Thoracic aorta (tissue), 2 donors: ENCODE data around the gene RAET1E. TPM values are rescaled to one million over a fixed set of nuclear protein-coding genes. Genes with fewer than 3 reads are reported as not detected.
"Not testable (repeated sequence)": the region's sequence is repeated elsewhere in the genome, so short reads cannot be mapped to it uniquely, and the experiment has no call there.

ENCODE experiments used
- ATAC-seq: fragments of 150-250 bp; one replicate; pipeline ENCODE4 v1.8.0; 2017; ENCODE audit warnings: low read depth; ENCODE audit not compliant: insufficient number of reproducible peaks, low FRiP score
- DNase-seq: peaks from one replicate; pipeline ENCODE4 v3.0.0-alpha.2; 2020; ENCODE audit warnings: low spot score
- H3K27ac ChIP-seq, 2 donors: fragments of 200-600 bp; sonication (generic); 1 replicate in 1 of 2; 2 replicates in 1 of 2; pipeline ENCODE4 v1.5.1; 2016; ENCODE audit warnings: mild to moderate bottlenecking in 2 of 2, moderate library complexity in 2 of 2
- H3K27me3 ChIP-seq: fragments of 200-600 bp; sonication (generic); replicated peaks from 2 replicates; pipeline ENCODE4 v1.6.0; 2016; ENCODE audit warnings: mild to moderate bottlenecking; ENCODE audit not compliant: insufficient read depth
- H3K36me3 ChIP-seq: fragments of 200-600 bp; sonication (generic); one replicate; pipeline ENCODE4 v1.5.1; 2016
- H3K4me1 ChIP-seq, 2 donors: fragments of 200-600 bp; sonication (generic); 1 replicate in 1 of 2; 2 replicates in 1 of 2; pipeline versions ENCODE4 v1.5.1 to v1.6.0; 2016; ENCODE audit warnings: low read depth in 2 of 2, mild to moderate bottlenecking in 1 of 2; ENCODE audit not compliant: control insufficient read depth in 1 of 2
- H3K4me3 ChIP-seq: fragments of 200-600 bp; sonication (generic); 2 replicates; pipeline ENCODE4 v1.5.1; 2016; ENCODE audit warnings: mild to moderate bottlenecking
- H3K9me3 ChIP-seq: fragments of 200-600 bp; sonication (generic); 2 replicates; pipeline ENCODE4 v1.5.1; 2016
- total RNA-seq, 2 donors: library from RNA; depleted of rRNA; stranded (reverse); fragments of >200 nt; gene quantifications; one replicate each; pipeline versions ENCODE4 v1.1.0 to v1.2.3, GENCODE V29; 2016
- TF ChIP-seq, protein P1 (sequence below): fragments of 200-600 bp; sonication (generic); IDR thresholded peaks from one replicate; pipeline ENCODE4 v1.5.1; 2019; ENCODE audit warnings: antibody characterized with exemption

The RAET1E gene
- total RNA-seq, 2 donors from 2014 or later: not detected

DNA sequence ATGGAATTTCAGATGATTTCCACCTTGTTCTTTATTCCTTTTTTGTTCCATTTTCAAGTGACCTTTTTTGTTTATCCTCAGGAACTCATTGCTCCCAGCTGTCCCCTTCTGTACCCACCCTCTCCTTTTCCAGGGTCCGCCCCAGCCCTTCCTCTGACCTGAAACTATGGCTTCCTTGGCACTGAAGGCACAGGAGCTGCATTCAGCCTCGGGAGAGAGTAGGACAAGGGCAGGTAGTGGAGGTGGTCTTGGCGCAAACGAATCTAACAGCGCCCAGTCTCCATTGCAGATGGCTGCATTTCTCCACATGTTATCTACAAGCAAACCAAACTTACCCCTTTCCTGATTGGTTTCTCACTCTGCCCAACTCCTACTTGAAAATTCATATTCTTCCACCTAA lies 35.1 kb upstream of the RAET1E start:
- H3K36me3 ChIP-seq: no peaks in the 10 kb centered on the region
- TF ChIP-seq, protein P1, sequence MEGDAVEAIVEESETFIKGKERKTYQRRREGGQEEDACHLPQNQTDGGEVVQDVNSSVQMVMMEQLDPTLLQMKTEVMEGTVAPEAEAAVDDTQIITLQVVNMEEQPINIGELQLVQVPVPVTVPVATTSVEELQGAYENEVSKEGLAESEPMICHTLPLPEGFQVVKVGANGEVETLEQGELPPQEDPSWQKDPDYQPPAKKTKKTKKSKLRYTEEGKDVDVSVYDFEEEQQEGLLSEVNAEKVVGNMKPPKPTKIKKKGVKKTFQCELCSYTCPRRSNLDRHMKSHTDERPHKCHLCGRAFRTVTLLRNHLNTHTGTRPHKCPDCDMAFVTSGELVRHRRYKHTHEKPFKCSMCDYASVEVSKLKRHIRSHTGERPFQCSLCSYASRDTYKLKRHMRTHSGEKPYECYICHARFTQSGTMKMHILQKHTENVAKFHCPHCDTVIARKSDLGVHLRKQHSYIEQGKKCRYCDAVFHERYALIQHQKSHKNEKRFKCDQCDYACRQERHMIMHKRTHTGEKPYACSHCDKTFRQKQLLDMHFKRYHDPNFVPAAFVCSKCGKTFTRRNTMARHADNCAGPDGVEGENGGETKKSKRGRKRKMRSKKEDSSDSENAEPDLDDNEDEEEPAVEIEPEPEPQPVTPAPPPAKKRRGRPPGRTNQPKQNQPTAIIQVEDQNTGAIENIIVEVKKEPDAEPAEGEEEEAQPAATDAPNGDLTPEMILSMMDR: no peak
- ATAC-seq (no peak), DNase-seq (no peak)
- H3K27me3 ChIP-seq: peaks cover 10% of the 10 kb centered on the region
- no peak overlapping the region for H3K27ac ChIP-seq
- H3K4me3 ChIP-seq: no peak overlapping the region
- H3K4me1 ChIP-seq: no peaks in the 10 kb centered on the region
- H3K9me3 ChIP-seq: no peaks in the 10 kb centered on the region

DNA sequence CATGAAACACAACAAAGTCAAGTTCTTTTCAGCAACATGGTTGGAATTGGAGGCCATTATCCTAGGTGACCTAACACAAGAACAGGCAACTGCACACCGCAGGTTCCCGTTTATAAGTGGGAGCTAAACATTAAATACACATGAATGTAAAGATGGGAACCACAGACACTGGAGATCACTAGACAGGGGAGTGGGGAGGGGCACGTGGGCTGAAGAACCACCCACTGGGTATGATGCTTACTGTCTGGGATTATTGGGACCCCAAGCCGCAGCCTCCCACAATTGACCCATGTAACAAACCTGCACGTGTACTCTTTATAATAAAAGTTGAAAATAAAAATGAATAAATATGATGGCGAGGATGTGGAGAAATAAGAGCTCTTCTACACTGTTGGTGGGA lies 33.6 kb upstream of the RAET1E start:
- no peak overlapping the region for H3K4me3 ChIP-seq
- DNase-seq: no peak
- H3K36me3 ChIP-seq: no peaks in the 10 kb centered on the region
- no peak for ATAC-seq
- H3K9me3 ChIP-seq: no peaks in the 10 kb centered on the region
- no peak overlapping the region for H3K27ac ChIP-seq
- H3K27me3 ChIP-seq: peaks cover 4% of the 10 kb centered on the region
- TF ChIP-seq, protein P1: no peak
- H3K4me1 ChIP-seq: peaks cover 0 to under 1% of the 10 kb centered on the region in 2 donors

- Histone ChIP-seq H3K27me3 (peaks cover 4% of the 10 kb centered on the region), H3K4me3 (no peak overlapping the region), H3K27ac (no peak overlapping the region), H3K9me3 (no peaks in the 10 kb centered on the region), H3K36me3 (no peaks in the 10 kb centered on the region), H3K4me1 (peaks cover 0 to 3% of the 10 kb centered on the region in 2 donors)
- no peak for ATAC-seq
- TF ChIP-seq, protein P1: no peak
- DNase-seq: no peak
Observed at GRCh38 chr6:149929422-149929821, 31.5 kb upstream of the RAET1E start.

DNA sequence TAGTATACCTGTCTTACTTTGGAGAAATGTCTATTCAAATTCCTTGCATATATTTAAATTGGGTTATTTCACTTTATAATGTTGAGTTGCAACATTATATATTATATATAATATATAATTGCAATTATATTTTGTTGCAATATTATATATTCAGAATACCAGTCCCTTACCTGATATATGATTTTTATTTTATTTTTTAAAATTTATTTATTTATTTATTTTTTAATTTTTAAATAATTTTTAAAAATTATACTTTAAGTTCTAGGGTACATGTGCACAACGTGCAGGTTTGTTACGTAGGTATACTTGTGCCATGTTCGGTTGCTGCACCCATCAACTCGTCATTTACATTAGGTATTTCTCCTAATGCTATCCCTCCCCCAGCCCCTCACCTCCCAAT lies 29.1 kb upstream of the RAET1E start:
- H3K27ac ChIP-seq, ATAC-seq, H3K36me3 ChIP-seq, DNase-seq, H3K27me3 ChIP-seq, H3K9me3 ChIP-seq, H3K4me3 ChIP-seq: not testable (repeated sequence)
- H3K4me1 ChIP-seq: peaks cover 4 to 14% of the 10 kb centered on the region in 2 donors

- peak; percentile 73 for ATAC-seq
- TF ChIP-seq, protein P1: peak; percentile 96
- Histone ChIP-seq H3K27me3 (no peaks in the 10 kb centered on the region), H3K36me3 (no peaks in the 10 kb centered on the region), H3K4me3 (peak overlapping the region; percentile 80), H3K9me3 (no peaks in the 10 kb centered on the region), H3K4me1 (peaks cover 4 to 14% of the 10 kb centered on the region in 2 donors), H3K27ac (no peak overlapping the region)
- DNase-seq: peak; percentile 82
Observed at GRCh38 chr6:149925974-149926777, 28.3 kb upstream of the RAET1E start.
